IMR-90 (cell line): ENCODE data around the gene SLIT3. TPM values are rescaled to one million over a fixed set of nuclear protein-coding genes. Genes with fewer than 3 reads are reported as not detected.

Source experiments
- ATAC-seq: fragments of 200-7000 bp; cut with Tn5 transposase; 2 replicates; pipeline ENCODE4 v1.9.1; 2020; ENCODE audit warnings: low read depth, mild to moderate bottlenecking, moderate library complexity
- BruUV-seq: library from RNA; stranded (reverse); fragments of 400-500 nt; replicated peaks from 2 replicates; lab custom pipeline; 2021; lab: Mats Ljungman, UMichigan
- CTCF ChIA-PET: fragments of 300-600 bp; formaldehyde crosslinking; extraction: SDS; loops from one replicate; lab custom pipeline; 2021; ENCODE audit warnings: antibody characterized with exemption; lab: Yijun Ruan, JAX
- POLR2A ChIA-PET: fragments of 300-600 bp; sonication (Branson Sonifier 250); formaldehyde crosslinking; loops from one replicate; lab custom pipeline; 2022; ENCODE audit warnings: antibody characterized with exemption; ENCODE audit not compliant: unreplicated experiment; lab: Charles Lee
- DNase-seq: peaks from one replicate; pipeline ENCODE4 v3.0.0; 2013
- H2AFZ ChIP-seq: replicated peaks from 2 replicates; pipeline ENCODE3; 2013; ENCODE audit warnings: low read length, mild to moderate bottlenecking; ENCODE audit not compliant: poor library complexity
- H2AK5ac ChIP-seq: 2 replicates; pipeline ENCODE4 v1.6.1; 2013; ENCODE audit warnings: low read depth, low read length, inconsistent platforms
- H2AK9ac ChIP-seq: replicated peaks from 2 replicates; pipeline ENCODE3; 2013; ENCODE audit warnings: mild to moderate bottlenecking, low read depth, low read length, moderate library complexity; ENCODE audit not compliant: poor library complexity
- H2BK120ac ChIP-seq: 2 replicates; pipeline ENCODE4 v1.6.1; 2013; ENCODE audit warnings: low read depth, low read length, inconsistent platforms
- H2BK15ac ChIP-seq: 3 replicates; pipeline ENCODE4 v1.6.1; 2013; ENCODE audit warnings: low read depth, low read length, inconsistent platforms
- H2BK20ac ChIP-seq: 2 replicates; pipeline ENCODE4 v1.6.1; 2013; ENCODE audit warnings: low read depth, mild to moderate bottlenecking, inconsistent platforms, low read length, moderate library complexity
- H2BK5ac ChIP-seq: 2 replicates; pipeline ENCODE4 v1.6.1; 2013; ENCODE audit warnings: mild to moderate bottlenecking, low read depth, low read length, inconsistent platforms; ENCODE audit not compliant: poor library complexity, severe bottlenecking
- H3K14ac ChIP-seq: replicated peaks from 2 replicates; pipeline ENCODE4 v1.6.1; 2013; ENCODE audit warnings: low read depth, low read length, inconsistent platforms
- H3K18ac ChIP-seq: 2 replicates; pipeline ENCODE4 v1.6.1; 2013; ENCODE audit warnings: low read depth, low read length, control low read depth
- H3K23ac ChIP-seq: 2 replicates; pipeline ENCODE4 v1.6.1; 2013; ENCODE audit warnings: low read depth, low read length, inconsistent platforms
- H3K27ac ChIP-seq: 2 replicates; pipeline ENCODE4 v1.5.1; 2013; ENCODE audit warnings: mild to moderate bottlenecking, control low read depth, low read length; ENCODE audit not compliant: insufficient read depth
- H3K27me3 ChIP-seq: 2 replicates; pipeline ENCODE4 v1.6.1; 2013; ENCODE audit warnings: low read length; ENCODE audit not compliant: control insufficient read depth, insufficient read depth
- H3K36me3 ChIP-seq: 2 replicates; pipeline ENCODE4 v1.6.1; 2013; ENCODE audit warnings: low read length, mixed read lengths; ENCODE audit not compliant: control insufficient read depth, insufficient read depth
- H3K4ac ChIP-seq: 2 replicates; pipeline ENCODE4 v1.6.1; 2013; ENCODE audit warnings: low read depth, low read length, inconsistent platforms
- H3K4me1 ChIP-seq: 2 replicates; pipeline ENCODE4 v1.6.1; 2013; ENCODE audit warnings: low read length, mixed read lengths; ENCODE audit not compliant: control insufficient read depth, insufficient read depth
- H3K4me2 ChIP-seq: 2 replicates; pipeline ENCODE4 v1.6.1; 2013; ENCODE audit warnings: low read depth, mild to moderate bottlenecking, control low read depth, low read length, moderate library complexity
- H3K4me3 ChIP-seq: 2 replicates; pipeline ENCODE4 v1.5.1; 2013; ENCODE audit warnings: low read depth, mild to moderate bottlenecking, control low read depth, low read length, moderate library complexity; ENCODE audit not compliant: insufficient read depth
- H3K56ac ChIP-seq: 2 replicates; pipeline ENCODE4 v1.6.1; 2013; ENCODE audit warnings: low read length, inconsistent platforms; ENCODE audit not compliant: insufficient read depth; ENCODE audit errors: extremely low read depth
- H3K79me1 ChIP-seq, 2 experiments: 2 replicates each; pipeline ENCODE4 v1.6.1; 2013; ENCODE audit warnings: low read length in 2 of 2, inconsistent platforms in 1 of 2, low read depth in 1 of 2
- H3K9ac ChIP-seq: 2 replicates; pipeline ENCODE4 v1.6.1; 2013; ENCODE audit warnings: low read depth, low read length, control low read depth
- H3K9me1 ChIP-seq: 2 replicates; pipeline ENCODE4 v1.6.1; 2013; ENCODE audit warnings: low read length, inconsistent platforms; ENCODE audit not compliant: insufficient read depth
- H3K9me3 ChIP-seq: 2 replicates; pipeline ENCODE4 v1.6.1; 2013; ENCODE audit warnings: low read length; ENCODE audit not compliant: control insufficient read depth, insufficient read depth
- H4K20me1 ChIP-seq: 2 replicates; pipeline ENCODE4 v1.6.1; 2013; ENCODE audit warnings: low read length, inconsistent platforms; ENCODE audit not compliant: insufficient read depth
- H4K5ac ChIP-seq: 2 replicates; pipeline ENCODE4 v1.6.1; 2013; ENCODE audit warnings: mild to moderate bottlenecking, low read depth, low read length, control low read depth
- H4K8ac ChIP-seq, 2 experiments: 2 replicates each; pipeline ENCODE4 v1.6.1; 2013; ENCODE audit warnings: low read depth in 2 of 2, low read length in 2 of 2, control low read depth in 1 of 2, inconsistent platforms in 1 of 2
- H4K91ac ChIP-seq: 2 replicates; pipeline ENCODE4 v1.6.1; 2013; ENCODE audit warnings: low read depth, low read length, inconsistent platforms; ENCODE audit not compliant: insufficient read depth
- ELK1 ChIP-seq: fragments of 150-350 bp; IDR thresholded peaks from 2 replicates; pipeline ENCODE4 v1.6.1; 2016; ENCODE audit warnings: low read depth, mild to moderate bottlenecking, low read length, moderate library complexity, borderline replicate concordance
- FOS ChIP-seq: fragments of 150-350 bp; IDR thresholded peaks from 2 replicates; pipeline ENCODE4 v1.6.1; 2016; ENCODE audit warnings: low read depth, low read length
- MAZ ChIP-seq: IDR thresholded peaks from 2 replicates; pipeline ENCODE4 v1.6.1; 2012; ENCODE audit warnings: low read depth, mild to moderate bottlenecking, low read length, improper control_type of control experiment, moderate library complexity, borderline replicate concordance
- MXI1 ChIP-seq: IDR thresholded peaks from 2 replicates; pipeline ENCODE4 v1.6.1; 2012; ENCODE audit warnings: low read depth, mild to moderate bottlenecking, low read length, moderate library complexity, borderline replicate concordance
- NFE2L2 ChIP-seq: fragments of 150-350 bp; IDR thresholded peaks from 2 replicates; pipeline ENCODE4 v1.6.1; 2016; ENCODE audit warnings: low read depth, mild to moderate bottlenecking, low read length
- POLR2A ChIP-seq: IDR thresholded peaks from 2 replicates; pipeline ENCODE4 v1.6.1; 2012; ENCODE audit warnings: mild to moderate bottlenecking, low read depth, low read length
- RFX5 ChIP-seq: IDR thresholded peaks from 2 replicates; pipeline ENCODE4 v1.8.0; 2012; ENCODE audit warnings: low read depth, mild to moderate bottlenecking, low read length, moderate library complexity
- WGBS, 2 experiments: methylation state at CpG; one replicate each; pipeline versions ENCODE4 v1.1.5 to v1.1.7; 2013; ENCODE audit warnings: missing lambda C conversion rate in 2 of 2; ENCODE audit not compliant: insufficient read length in 1 of 2; ENCODE audit errors: extremely low coverage in 2 of 2; 5-methylcytosine and 5-hydroxymethylcytosine counted together
- dilution Hi-C: fragments of 300-500 bp; cut with HindIII; formaldehyde crosslinking; loops from one replicate; pipeline ENCODE4 v1.14.3; 2018; ENCODE audit warnings: low sequenced_read_pairs; ENCODE audit not compliant: unreplicated experiment
- in situ Hi-C: fragments of 300-500 bp; cut with MboI; formaldehyde crosslinking; loops from 3 replicates; pipeline ENCODE4 v1.14.3; 2019; ENCODE audit warnings: low sequenced_read_pairs, inconsistent platforms, mixed read lengths
- intact Hi-C: fragments of 100-400 bp; cut with micrococcal nuclease; formaldehyde crosslinking; loops from 2 replicates; pipeline ENCODE4 v1.10.0; 2022
- polyA plus RNA-seq, 3 experiments: library from polyadenylated mRNA; depleted of rRNA; stranded (reverse); fragments of >200 nt; gene quantifications; 2 replicates each; pipeline ENCODE4 v1.2.3, GENCODE V29; 2012; ENCODE audit warnings: low replicate concordance in 1 of 3
- total RNA-seq: library from RNA; depleted of rRNA; stranded (reverse); fragments of >200 nt; gene quantifications from 2 replicates; pipeline ENCODE4 v1.2.3, GENCODE V29; 2012

The SLIT3 gene
- total and polyA plus RNA-seq, 2 of the 4 experiments (the other 2 are of a cell fraction), result 0.18 to 0.50 TPM

GRCh38 chr5:168950241-168950951, 350.5 kb downstream of the SLIT3 start:
- in situ Hi-C loops (no loop called here), intact Hi-C loops (no loop called here), dilution Hi-C loops (no loop called here)
- no peak for ATAC-seq
- POLR2A ChIA-PET, result no interaction called here
- Histone ChIP-seq H2AFZ (no peak overlapping the region), H4K5ac (no peak overlapping the region), H3K27ac (no peak overlapping the region), H2AK9ac (no peak overlapping the region), H2BK120ac (no peak overlapping the region), H4K91ac (no peak overlapping the region), H2BK20ac (no peak overlapping the region), H3K36me3 (no peaks in the 10 kb centered on the region), H4K20me1 (no peaks in the 10 kb centered on the region), H3K9ac (no peak overlapping the region), H2BK15ac (no peak overlapping the region), H3K4ac (no peak overlapping the region), H3K9me3 (no peaks in the 10 kb centered on the region), H3K4me2 (no peak overlapping the region; the same call in 1 of the 2 replicates), H4K8ac (no peak overlapping the region), H3K79me1 (no peaks in the 10 kb centered on the region), H3K27me3 (no peaks in the 10 kb centered on the region), H3K4me3 (no peak overlapping the region), H3K56ac (no peak overlapping the region), H3K14ac (no peak overlapping the region), H3K9me1 (no peaks in the 10 kb centered on the region), H3K4me1 (no peaks in the 10 kb centered on the region), H2AK5ac (no peak overlapping the region), H2BK5ac (no peak overlapping the region), H3K18ac (no peak overlapping the region), H3K23ac (no peak overlapping the region)
- BruUV-seq, result no TSS peak
- no peak for DNase-seq
- TF ChIP-seq MAZ (no peak), NFE2L2 (no peak), RFX5 (no peak), FOS (no peak), ELK1 (no peak), MXI1 (no peak), POLR2A (no peak)
- CTCF ChIA-PET, result interaction anchor here (0.6 to 0.7 kb wide), 2 partner anchors 344 to 1164 kb away, joined by 3 read pairs; no protein-coding TSS in a partner anchor
- WGBS, 2 experiments, result no CpG with 5 or more reads among the region's 7 CpGs
